Measurements from ENCODE around the gene FAM120B.
"Not testable (repeated sequence)": the region's sequence is repeated elsewhere in the genome, so short reads cannot be mapped to it uniquely, and the experiment has no call there.

FAM120B gene

GRCh38 chr6:170316071-170316470 is 9.5 kb downstream of the FAM120B start:
- H3K4me1 ChIP-seq (ENCODE audit: control insufficient read depth, insufficient read depth, low read length): peaks cover 7% of the 10 kb centered on the region
- no peaks in the 10 kb centered on the region for H3K36me3 ChIP-seq (ENCODE audit: control insufficient read depth, insufficient read depth, low read length)
- H3K27me3 ChIP-seq (ENCODE audit: control insufficient read depth, insufficient read depth, low read length): no peaks in the 10 kb centered on the region
- H3K9ac ChIP-seq (ENCODE audit: low read depth, low read length): no peak overlapping the region
- no peak overlapping the region for H3K4me3 ChIP-seq (ENCODE audit: low read depth, low read length)
- H3K9me3 ChIP-seq (ENCODE audit: control insufficient read depth, insufficient read depth, low read length): no peaks in the 10 kb centered on the region

- peaks cover 7% of the 10 kb centered on the region for H3K4me1 ChIP-seq (ENCODE audit: control insufficient read depth, insufficient read depth, low read length)
- H3K4me3 ChIP-seq (ENCODE audit: low read depth, low read length): no peak overlapping the region
- no peaks in the 10 kb centered on the region for H3K36me3 ChIP-seq (ENCODE audit: control insufficient read depth, insufficient read depth, low read length)
- no peaks in the 10 kb centered on the region for H3K9me3 ChIP-seq (ENCODE audit: control insufficient read depth, insufficient read depth, low read length)
- H3K9ac ChIP-seq (ENCODE audit: low read depth, low read length): no peak overlapping the region
- H3K27me3 ChIP-seq (ENCODE audit: control insufficient read depth, insufficient read depth, low read length): no peaks in the 10 kb centered on the region
Observed at GRCh38 chr6:170317076-170317475, 10.5 kb downstream of the FAM120B start.

GRCh38 chr6:170317718-170318117 is 11.2 kb downstream of the FAM120B start:
- peaks cover 7% of the 10 kb centered on the region for H3K4me1 ChIP-seq (ENCODE audit: control insufficient read depth, insufficient read depth, low read length)
- H3K4me3 ChIP-seq (ENCODE audit: low read depth, low read length): no peak overlapping the region
- H3K9me3 ChIP-seq (ENCODE audit: control insufficient read depth, insufficient read depth, low read length): no peaks in the 10 kb centered on the region
- H3K9ac ChIP-seq (ENCODE audit: low read depth, low read length): no peak overlapping the region
- H3K36me3 ChIP-seq (ENCODE audit: control insufficient read depth, insufficient read depth, low read length): no peaks in the 10 kb centered on the region
- no peaks in the 10 kb centered on the region for H3K27me3 ChIP-seq (ENCODE audit: control insufficient read depth, insufficient read depth, low read length)

GRCh38 chr6:170329321-170329720 is 22.8 kb downstream of the FAM120B start:
- H3K9ac ChIP-seq (ENCODE audit: low read depth, low read length): no peak overlapping the region
- no peaks in the 10 kb centered on the region for H3K36me3 ChIP-seq (ENCODE audit: control insufficient read depth, insufficient read depth, low read length)
- H3K9me3 ChIP-seq (ENCODE audit: control insufficient read depth, insufficient read depth, low read length): no peaks in the 10 kb centered on the region

GRCh38 chr6:170335199-170335598 is 28.6 kb downstream of the FAM120B start:
- not testable (repeated sequence) for H3K36me3 ChIP-seq (ENCODE audit: control insufficient read depth, insufficient read depth, low read length); H3K9ac ChIP-seq (ENCODE audit: low read depth, low read length); H3K9me3 ChIP-seq (ENCODE audit: control insufficient read depth, insufficient read depth, low read length); H3K4me3 ChIP-seq (ENCODE audit: low read depth, low read length); H3K27me3 ChIP-seq (ENCODE audit: control insufficient read depth, insufficient read depth, low read length); H3K4me1 ChIP-seq (ENCODE audit: control insufficient read depth, insufficient read depth, low read length)

More at GRCh38 chr6:170329321-170329720, 22.8 kb downstream of the FAM120B start:
- H3K27me3 ChIP-seq (ENCODE audit: control insufficient read depth, insufficient read depth, low read length): no peaks in the 10 kb centered on the region
- H3K4me1 ChIP-seq (ENCODE audit: control insufficient read depth, insufficient read depth, low read length): no peaks in the 10 kb centered on the region
- H3K4me3 ChIP-seq (ENCODE audit: low read depth, low read length): no peak overlapping the region

DNA sequence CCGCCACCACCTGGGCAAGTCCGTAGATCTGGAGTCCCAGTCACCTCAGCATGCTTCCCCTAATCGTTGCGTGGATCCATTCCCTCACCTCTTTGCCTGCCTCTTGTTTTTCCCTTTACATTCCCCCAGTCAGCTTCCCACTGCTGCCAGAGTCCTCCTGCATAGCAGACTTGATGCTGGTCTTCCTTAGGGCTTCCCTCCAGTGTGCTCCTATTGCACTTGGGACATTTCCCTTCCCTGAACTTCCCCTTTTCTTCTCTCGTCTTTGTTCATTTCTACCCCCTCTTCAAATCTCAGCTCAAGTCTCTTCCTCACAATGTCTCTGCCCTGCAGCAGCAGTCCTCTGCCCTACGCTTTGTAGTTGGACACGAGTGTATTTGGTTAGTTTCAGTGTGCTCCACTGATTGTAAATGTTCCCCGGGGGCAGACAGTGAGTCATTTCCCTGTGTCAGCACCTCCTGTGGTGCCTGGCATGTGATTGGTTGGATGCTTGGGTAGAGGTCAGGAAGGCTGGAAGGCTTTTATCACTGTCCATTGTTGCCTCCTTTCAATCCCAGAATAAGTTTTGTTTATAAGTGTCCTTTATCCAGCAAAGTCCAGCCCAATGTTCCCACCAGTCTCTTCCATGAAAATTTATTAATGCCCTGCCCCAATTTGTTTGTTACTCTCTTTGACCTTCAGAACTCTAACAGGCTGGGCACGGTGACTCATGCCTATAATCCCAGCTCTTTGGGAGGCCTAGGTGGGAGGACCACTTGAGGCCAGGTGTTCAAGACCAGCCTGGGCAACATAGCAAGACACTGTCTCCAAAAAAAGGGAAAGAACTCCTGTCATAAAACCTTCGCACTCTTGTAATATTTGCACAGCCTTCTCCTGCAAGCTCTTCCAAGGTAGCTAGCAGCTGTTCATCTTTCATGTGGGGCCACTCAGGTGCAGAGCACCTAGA is 38.3 kb downstream of the FAM120B start:
- Histone ChIP-seq H3K27me3 (ENCODE audit: control insufficient read depth, insufficient read depth, low read length) (no peaks in the 10 kb centered on the region), H3K4me3 (ENCODE audit: low read depth, low read length) (no peak overlapping the region), H3K9ac (ENCODE audit: low read depth, low read length) (no peak overlapping the region), H3K36me3 (ENCODE audit: control insufficient read depth, insufficient read depth, low read length) (peaks cover 3% of the 10 kb centered on the region), H3K4me1 (ENCODE audit: control insufficient read depth, insufficient read depth, low read length) (no peaks in the 10 kb centered on the region), H3K9me3 (ENCODE audit: control insufficient read depth, insufficient read depth, low read length) (no peaks in the 10 kb centered on the region)

GRCh38 chr6:170345662-170346061 is 39.1 kb downstream of the FAM120B start:
- no peak overlapping the region for H3K4me3 ChIP-seq (ENCODE audit: low read depth, low read length)
- H3K9ac ChIP-seq (ENCODE audit: low read depth, low read length): no peak overlapping the region
- H3K9me3 ChIP-seq (ENCODE audit: control insufficient read depth, insufficient read depth, low read length): no peaks in the 10 kb centered on the region
- H3K27me3 ChIP-seq (ENCODE audit: control insufficient read depth, insufficient read depth, low read length): no peaks in the 10 kb centered on the region
- H3K36me3 ChIP-seq (ENCODE audit: control insufficient read depth, insufficient read depth, low read length): peaks cover 3% of the 10 kb centered on the region
- H3K4me1 ChIP-seq (ENCODE audit: control insufficient read depth, insufficient read depth, low read length): no peaks in the 10 kb centered on the region

DNA sequence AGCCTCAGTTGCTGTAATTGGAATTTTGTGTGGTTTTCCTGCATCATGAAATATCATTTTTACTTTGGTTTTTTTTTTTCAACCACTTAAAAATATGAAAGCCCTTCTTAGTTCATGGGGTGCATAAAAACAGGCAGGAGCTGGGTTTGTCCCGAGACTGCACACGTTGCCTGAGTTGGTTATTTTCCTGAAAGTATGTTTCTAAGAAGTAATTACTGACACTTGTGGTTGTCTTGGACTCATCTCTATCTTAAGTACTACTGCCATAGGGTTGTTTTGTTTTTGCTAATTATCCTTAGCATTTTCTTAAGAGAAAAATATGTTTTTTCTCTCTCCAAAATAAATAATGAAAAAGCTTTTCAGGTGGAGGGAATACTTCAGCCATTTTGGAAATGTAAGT is 40.1 kb downstream of the FAM120B start:
- Histone ChIP-seq H3K4me1 (ENCODE audit: control insufficient read depth, insufficient read depth, low read length) (no peaks in the 10 kb centered on the region), H3K4me3 (ENCODE audit: low read depth, low read length) (no peak overlapping the region), H3K9ac (ENCODE audit: low read depth, low read length) (no peak overlapping the region), H3K27me3 (ENCODE audit: control insufficient read depth, insufficient read depth, low read length) (no peaks in the 10 kb centered on the region), H3K9me3 (ENCODE audit: control insufficient read depth, insufficient read depth, low read length) (no peaks in the 10 kb centered on the region), H3K36me3 (ENCODE audit: control insufficient read depth, insufficient read depth, low read length) (peaks cover 3% of the 10 kb centered on the region)

DNA sequence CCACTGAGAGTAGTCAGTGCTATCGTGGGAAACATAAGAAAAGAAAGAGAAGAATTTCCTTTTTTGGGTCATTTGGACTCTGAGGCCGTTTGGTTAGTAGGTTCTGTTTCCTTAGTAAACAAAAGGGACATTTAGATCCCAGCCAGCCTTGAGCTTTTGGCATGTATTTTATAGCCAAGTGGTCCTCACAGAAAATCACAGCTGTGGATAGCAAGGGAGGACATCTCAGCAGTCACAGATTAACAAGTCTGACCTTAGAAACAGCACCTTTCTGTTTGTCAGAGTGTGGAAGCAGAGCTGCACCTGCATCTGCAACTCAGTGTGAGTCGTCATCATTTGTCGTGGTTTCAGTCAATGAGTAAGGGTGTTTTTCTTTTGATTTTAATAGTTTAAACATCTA is 40.5 kb downstream of the FAM120B start:
- H3K36me3 ChIP-seq (ENCODE audit: control insufficient read depth, insufficient read depth, low read length): peaks cover 3% of the 10 kb centered on the region
- H3K4me3 ChIP-seq (ENCODE audit: low read depth, low read length): no peak overlapping the region
- H3K27me3 ChIP-seq (ENCODE audit: control insufficient read depth, insufficient read depth, low read length): no peaks in the 10 kb centered on the region
- H3K4me1 ChIP-seq (ENCODE audit: control insufficient read depth, insufficient read depth, low read length): no peaks in the 10 kb centered on the region
- no peaks in the 10 kb centered on the region for H3K9me3 ChIP-seq (ENCODE audit: control insufficient read depth, insufficient read depth, low read length)
- H3K9ac ChIP-seq (ENCODE audit: low read depth, low read length): no peak overlapping the region

GRCh38 chr6:170347975-170348374 is 41.4 kb downstream of the FAM120B start:
- Histone ChIP-seq H3K36me3 (ENCODE audit: control insufficient read depth, insufficient read depth, low read length) (peaks cover 3% of the 10 kb centered on the region), H3K4me3 (ENCODE audit: low read depth, low read length) (no peak overlapping the region), H3K9ac (ENCODE audit: low read depth, low read length) (no peak overlapping the region), H3K27me3 (ENCODE audit: control insufficient read depth, insufficient read depth, low read length) (no peaks in the 10 kb centered on the region), H3K4me1 (ENCODE audit: control insufficient read depth, insufficient read depth, low read length) (no peaks in the 10 kb centered on the region), H3K9me3 (ENCODE audit: control insufficient read depth, insufficient read depth, low read length) (no peaks in the 10 kb centered on the region)

DNA sequence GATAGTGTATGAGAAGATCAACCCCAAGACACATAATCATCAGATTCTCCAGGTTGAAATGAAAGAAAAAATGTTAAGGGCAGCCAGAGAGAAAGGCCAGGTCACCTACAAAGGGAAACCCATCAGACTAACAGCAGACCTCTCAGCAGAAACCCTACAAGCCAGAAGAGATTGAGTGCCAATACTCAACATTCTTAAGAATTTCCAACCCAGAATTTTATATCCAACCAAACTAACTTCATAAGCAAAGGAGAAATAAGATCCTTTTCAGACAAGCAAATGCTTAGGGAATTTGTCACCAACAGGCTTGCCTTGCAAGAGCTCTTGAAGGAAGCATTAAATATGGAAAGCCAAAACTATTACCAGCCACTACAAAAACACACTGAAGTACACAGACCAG is 44.9 kb downstream of the FAM120B start:
- not testable (repeated sequence) for H3K27me3 ChIP-seq (ENCODE audit: control insufficient read depth, insufficient read depth, low read length); H3K4me1 ChIP-seq (ENCODE audit: control insufficient read depth, insufficient read depth, low read length)

GRCh38 chr6:170355190-170355589 is 48.6 kb downstream of the FAM120B start:
- H3K9me3 ChIP-seq (ENCODE audit: control insufficient read depth, insufficient read depth, low read length); H3K4me3 ChIP-seq (ENCODE audit: low read depth, low read length); H3K9ac ChIP-seq (ENCODE audit: low read depth, low read length); H3K36me3 ChIP-seq (ENCODE audit: control insufficient read depth, insufficient read depth, low read length); H3K27me3 ChIP-seq (ENCODE audit: control insufficient read depth, insufficient read depth, low read length); H3K4me1 ChIP-seq (ENCODE audit: control insufficient read depth, insufficient read depth, low read length): not testable (repeated sequence)

More for the DNA sequence above, 44.9 kb downstream of the FAM120B start:
- H3K9me3 ChIP-seq (ENCODE audit: control insufficient read depth, insufficient read depth, low read length); H3K36me3 ChIP-seq (ENCODE audit: control insufficient read depth, insufficient read depth, low read length); H3K9ac ChIP-seq (ENCODE audit: low read depth, low read length); H3K4me3 ChIP-seq (ENCODE audit: low read depth, low read length): not testable (repeated sequence)
